ENCODE results near the gene IFIT2. TPM values are rescaled to one million over a fixed set of nuclear protein-coding genes. Genes with fewer than 3 reads are reported as not detected.
"Not testable (repeated sequence)": the region's sequence is repeated elsewhere in the genome, so short reads cannot be mapped to it uniquely, and the experiment has no call there.

IFIT2 gene
- total RNA-seq, 4 donors from 2014 or later: 0.49 to 2.6 (median 1.4) TPM

DNA sequence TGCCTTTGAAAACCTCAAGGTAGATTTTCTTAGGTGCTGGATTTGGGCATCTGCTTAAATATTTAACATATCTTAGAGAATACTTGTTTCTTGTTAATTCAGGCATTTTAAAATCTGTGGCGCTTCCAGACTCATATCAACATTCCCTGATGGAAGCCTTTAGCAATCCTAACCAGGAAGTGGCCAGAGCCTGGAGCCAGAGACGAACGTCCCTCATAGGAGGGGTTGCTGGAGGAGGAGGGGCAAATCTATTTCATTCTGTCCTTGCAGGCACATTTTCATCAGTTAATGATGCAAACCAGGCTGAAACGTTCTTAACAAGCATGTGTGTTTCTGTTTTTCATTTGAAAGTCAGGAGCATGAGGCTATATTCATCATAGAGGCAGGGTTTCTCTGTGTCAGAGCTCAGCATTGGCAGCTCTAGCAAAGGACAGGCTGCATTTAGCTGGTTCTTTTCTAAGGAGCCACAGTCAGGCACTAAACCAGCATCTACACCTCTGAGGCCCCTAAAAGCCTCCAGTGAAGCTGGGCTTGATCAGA, 17.8 kb upstream of the IFIT2 start:
- Histone ChIP-seq H3K4me1 (peaks cover 42% of the 10 kb centered on the region), H3K27me3 (no peaks in the 10 kb centered on the region), H3K9me3 (no peaks in the 10 kb centered on the region), H3K27ac (peak overlapping the region; percentile 47), H3K4me3 (no peak overlapping the region), H3K36me3 (no peaks in the 10 kb centered on the region)
- peak in 1 of 3 donors; percentile 39 for TF ChIP-seq POLR2AphosphoS5 (IDR thresholded peaks at IDR 0.05)
- no peak for TF ChIP-seq POLR2A (IDR thresholded peaks at IDR 0.05)
- 20% methylated on average over 4 of the region's 4 CpGs for WGBS
- no peak for DNase-seq (ENCODE audit: low spot score in 2 of 2)

DNA sequence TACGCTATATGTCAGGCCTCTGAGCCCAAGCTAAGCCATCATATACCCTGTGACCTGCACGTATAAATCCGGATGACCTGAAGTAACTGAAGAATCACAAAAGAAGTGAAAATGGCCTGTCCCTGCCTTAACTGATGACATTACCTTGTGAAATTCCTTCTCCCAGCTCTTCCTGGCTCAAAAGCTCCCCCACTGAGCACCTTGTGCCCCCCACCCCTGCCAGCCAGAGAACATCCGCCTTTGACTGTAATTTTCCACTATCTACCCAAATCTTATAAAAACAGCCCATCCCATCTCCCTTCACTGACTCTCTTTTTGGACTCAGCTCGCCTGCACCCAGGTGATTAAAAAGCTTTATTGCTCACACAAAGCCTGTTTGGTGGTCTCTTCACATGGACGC, 17.1 kb upstream of the IFIT2 start:
- H3K27ac ChIP-seq: peak overlapping the region; percentile 47
- H3K36me3 ChIP-seq; H3K4me3 ChIP-seq; H3K9me3 ChIP-seq; DNase-seq (ENCODE audit: low spot score in 2 of 2); H3K27me3 ChIP-seq: not testable (repeated sequence)
- peaks cover 35% of the 10 kb centered on the region for H3K4me1 ChIP-seq
- WGBS: 88% methylated on average over 6 of the region's 6 CpGs

DNA sequence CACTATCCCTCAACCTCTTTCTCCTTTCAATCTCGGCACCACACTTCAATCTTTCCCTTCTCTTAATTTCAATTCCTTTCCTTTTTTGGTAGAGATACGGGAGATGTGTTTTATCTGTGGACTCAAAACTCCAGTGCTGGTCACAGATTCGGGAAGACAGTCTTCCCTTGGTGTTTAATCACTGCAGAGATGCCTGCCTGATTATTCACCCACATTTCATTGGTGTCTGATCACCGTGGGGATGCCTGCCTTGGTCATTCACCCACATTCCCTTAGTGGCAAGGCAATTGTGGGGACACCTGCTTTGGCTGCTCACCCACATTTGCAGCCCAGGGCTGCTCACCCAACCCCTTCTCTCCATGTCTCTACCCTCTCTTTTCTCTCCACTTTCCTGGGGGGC, 16.5 kb upstream of the IFIT2 start:
- not testable (repeated sequence) for H3K27me3 ChIP-seq; H3K4me3 ChIP-seq; H3K27ac ChIP-seq; H3K36me3 ChIP-seq; H3K9me3 ChIP-seq; DNase-seq (ENCODE audit: low spot score in 2 of 2)
- 68% methylated on average over 4 of the region's 4 CpGs for WGBS
- peaks cover 29% of the 10 kb centered on the region for H3K4me1 ChIP-seq

DNA sequence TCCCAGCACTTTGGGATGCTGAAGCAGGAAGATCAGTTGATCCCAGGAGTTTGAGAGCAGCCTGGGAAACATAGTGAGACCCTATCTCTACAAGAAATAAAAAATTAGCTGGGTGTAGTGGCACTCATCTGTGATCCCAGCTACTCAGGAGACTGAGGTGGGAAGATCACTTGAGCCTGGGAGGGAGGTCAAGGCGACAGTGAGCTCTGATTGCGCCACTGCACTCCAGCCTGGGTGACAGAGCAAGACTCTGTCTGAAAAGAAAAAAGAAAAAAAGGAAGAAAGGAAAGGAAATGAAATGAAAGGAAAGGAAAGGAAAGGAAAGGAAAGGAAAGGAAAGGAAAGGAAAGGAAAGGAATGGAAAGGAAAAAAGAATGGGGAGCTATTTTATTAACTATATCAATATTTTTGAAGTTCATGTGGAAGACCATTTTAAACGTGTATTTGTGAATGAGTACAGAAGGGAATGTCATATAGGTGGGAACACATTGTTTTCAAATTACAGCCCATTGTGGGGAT, 7.1 kb upstream of the IFIT2 start:
- no peaks in the 10 kb centered on the region for H3K36me3 ChIP-seq
- H3K27me3 ChIP-seq: no peaks in the 10 kb centered on the region
- H3K4me1 ChIP-seq: peaks cover 20% of the 10 kb centered on the region
- no peak overlapping the region for H3K27ac ChIP-seq
- DNase-seq (ENCODE audit: low spot score in 2 of 2): no peak
- 86% methylated on average over 3 of the region's 3 CpGs for WGBS
- H3K4me3 ChIP-seq: no peak overlapping the region
- H3K9me3 ChIP-seq: no peaks in the 10 kb centered on the region
- TF ChIP-seq EP300 (IDR thresholded peaks at IDR 0.05) (no peak), POLR2AphosphoS5 (IDR thresholded peaks at IDR 0.05) (no peak), POLR2A (IDR thresholded peaks at IDR 0.05) (no peak)
- TF ChIP-seq, protein P1, sequence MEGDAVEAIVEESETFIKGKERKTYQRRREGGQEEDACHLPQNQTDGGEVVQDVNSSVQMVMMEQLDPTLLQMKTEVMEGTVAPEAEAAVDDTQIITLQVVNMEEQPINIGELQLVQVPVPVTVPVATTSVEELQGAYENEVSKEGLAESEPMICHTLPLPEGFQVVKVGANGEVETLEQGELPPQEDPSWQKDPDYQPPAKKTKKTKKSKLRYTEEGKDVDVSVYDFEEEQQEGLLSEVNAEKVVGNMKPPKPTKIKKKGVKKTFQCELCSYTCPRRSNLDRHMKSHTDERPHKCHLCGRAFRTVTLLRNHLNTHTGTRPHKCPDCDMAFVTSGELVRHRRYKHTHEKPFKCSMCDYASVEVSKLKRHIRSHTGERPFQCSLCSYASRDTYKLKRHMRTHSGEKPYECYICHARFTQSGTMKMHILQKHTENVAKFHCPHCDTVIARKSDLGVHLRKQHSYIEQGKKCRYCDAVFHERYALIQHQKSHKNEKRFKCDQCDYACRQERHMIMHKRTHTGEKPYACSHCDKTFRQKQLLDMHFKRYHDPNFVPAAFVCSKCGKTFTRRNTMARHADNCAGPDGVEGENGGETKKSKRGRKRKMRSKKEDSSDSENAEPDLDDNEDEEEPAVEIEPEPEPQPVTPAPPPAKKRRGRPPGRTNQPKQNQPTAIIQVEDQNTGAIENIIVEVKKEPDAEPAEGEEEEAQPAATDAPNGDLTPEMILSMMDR (IDR thresholded peaks at IDR 0.05): no peak

DNA sequence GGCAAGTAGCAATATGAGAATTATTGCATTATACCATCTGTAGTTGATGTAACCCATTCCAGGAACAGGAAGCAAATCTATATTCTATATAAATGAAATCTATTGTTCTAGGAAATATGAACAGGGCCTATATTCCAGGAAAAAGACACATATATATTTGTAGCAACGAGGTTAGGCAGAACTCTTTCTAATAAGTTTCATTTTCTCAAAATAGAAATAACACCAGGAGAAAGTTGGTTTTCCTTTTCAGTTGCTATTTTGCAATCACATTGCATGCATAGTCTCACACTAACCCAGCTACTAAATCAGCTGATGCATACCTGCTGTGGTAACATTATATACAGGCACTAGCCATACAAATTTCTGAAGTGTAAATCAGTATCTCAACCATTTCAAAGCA, 6.2 kb upstream of the IFIT2 start:
- H3K27me3 ChIP-seq: no peaks in the 10 kb centered on the region
- no peak for TF ChIP-seq POLR2AphosphoS5 (IDR thresholded peaks at IDR 0.05)
- TF ChIP-seq EP300 (IDR thresholded peaks at IDR 0.05): no peak
- H3K4me3 ChIP-seq: no peak overlapping the region
- H3K36me3 ChIP-seq: no peaks in the 10 kb centered on the region
- peaks cover 20% of the 10 kb centered on the region for H3K4me1 ChIP-seq
- peak overlapping the region; percentile 69 for H3K27ac ChIP-seq
- no peak for DNase-seq (ENCODE audit: low spot score in 2 of 2)
- no peaks in the 10 kb centered on the region for H3K9me3 ChIP-seq
- 26% methylated on average over 1 of the region's 1 CpG for WGBS

DNA sequence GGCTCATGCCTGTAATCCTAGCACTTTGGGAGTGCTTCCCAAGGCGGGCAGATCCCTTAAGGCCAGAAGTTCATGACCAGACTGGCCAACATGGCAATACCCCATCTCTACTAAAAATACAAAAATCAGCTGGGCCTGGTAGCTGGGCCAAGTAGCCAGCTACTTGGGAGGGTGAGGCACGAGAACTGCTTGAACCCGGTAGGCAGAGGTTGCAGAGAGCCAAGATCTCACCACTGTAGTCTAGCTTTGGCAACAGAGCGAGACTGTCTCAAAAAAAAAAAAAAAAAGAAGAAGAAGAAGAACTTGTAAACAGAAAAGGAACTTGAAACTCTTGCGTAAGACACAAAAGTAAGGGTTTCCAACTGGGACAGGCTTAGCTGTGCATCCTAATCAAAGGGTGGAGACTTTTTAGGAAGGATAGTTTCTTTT, 5.6 kb upstream of the IFIT2 start:
- 14% methylated on average over 5 of the region's 5 CpGs for WGBS
- Histone ChIP-seq H3K27ac (peak overlapping the region; percentile 69), H3K9me3 (no peaks in the 10 kb centered on the region), H3K36me3 (no peaks in the 10 kb centered on the region), H3K4me3 (no peak overlapping the region), H3K4me1 (peaks cover 25% of the 10 kb centered on the region), H3K27me3 (no peaks in the 10 kb centered on the region)
- TF ChIP-seq POLR2AphosphoS5 (IDR thresholded peaks at IDR 0.05) (peak in 1 of 3 donors; percentile 10), POLR2A (IDR thresholded peaks at IDR 0.05) (no peak)
- no peak for DNase-seq (ENCODE audit: low spot score in 2 of 2)

DNA sequence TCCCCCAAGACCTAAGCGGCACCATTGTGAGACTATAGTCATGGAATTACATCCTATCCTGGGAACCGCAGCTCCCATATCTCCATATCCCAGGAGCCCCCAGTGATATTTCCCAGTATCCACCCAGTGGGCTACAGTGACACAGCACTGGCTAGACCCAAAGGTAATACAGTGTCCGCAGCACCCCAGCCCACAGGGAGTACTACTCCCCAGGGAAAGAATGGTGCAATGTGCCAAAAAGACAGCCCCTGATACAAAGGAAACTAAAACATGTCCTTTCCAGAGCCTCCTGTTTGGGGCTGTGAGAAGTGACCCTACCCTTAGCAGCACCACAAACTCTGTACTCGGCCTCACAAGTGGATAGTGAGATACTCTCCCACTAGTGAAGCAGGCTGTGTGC, 4.5 kb upstream of the IFIT2 start:
- Histone ChIP-seq H3K27me3 (no peaks in the 10 kb centered on the region), H3K4me1 (peaks cover 32% of the 10 kb centered on the region), H3K27ac (no peak overlapping the region), H3K4me3 (no peak overlapping the region), H3K9me3 (no peaks in the 10 kb centered on the region), H3K36me3 (no peaks in the 10 kb centered on the region)
- no peak for DNase-seq (ENCODE audit: low spot score in 2 of 2)
- WGBS: 100% methylated on average over 2 of the region's 4 CpGs
- no peak for TF ChIP-seq POLR2A (IDR thresholded peaks at IDR 0.05)
- no peak for TF ChIP-seq EP300 (IDR thresholded peaks at IDR 0.05)
- TF ChIP-seq, protein P1 (IDR thresholded peaks at IDR 0.05): no peak
- TF ChIP-seq POLR2AphosphoS5 (IDR thresholded peaks at IDR 0.05): no peak

DNA sequence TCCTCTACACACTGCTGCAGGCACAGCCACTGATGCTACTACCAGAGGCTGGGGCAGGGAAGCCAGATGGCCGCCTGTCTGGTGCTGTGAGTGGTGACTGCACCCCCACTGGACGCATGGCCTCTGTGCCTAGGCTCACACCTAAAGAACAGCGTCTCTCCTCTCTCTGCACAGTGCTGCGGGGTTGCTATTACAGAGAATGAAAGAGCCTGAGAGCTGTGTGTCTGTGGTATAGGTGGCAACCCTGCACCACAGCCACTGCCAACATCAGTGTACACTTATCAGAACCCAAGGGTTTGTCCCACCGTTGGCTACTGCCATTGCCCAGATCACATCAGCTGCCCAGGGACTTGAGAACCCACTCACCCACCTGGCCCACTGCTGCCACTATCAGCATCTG, 4.1 kb upstream of the IFIT2 start:
- no peak overlapping the region for H3K4me3 ChIP-seq
- DNase-seq (ENCODE audit: low spot score in 2 of 2): no peak
- H3K36me3 ChIP-seq: no peaks in the 10 kb centered on the region
- H3K9me3 ChIP-seq: no peaks in the 10 kb centered on the region
- H3K27me3 ChIP-seq: no peaks in the 10 kb centered on the region
- H3K27ac ChIP-seq: no peak overlapping the region
- TF ChIP-seq POLR2A (IDR thresholded peaks at IDR 0.05): no peak
- H3K4me1 ChIP-seq: peaks cover 36% of the 10 kb centered on the region
- WGBS: 100% methylated on average over 3 of the region's 5 CpGs

All from suprapubic skin (tissue), 4 donors.